AG09309 (cell line): Measurements from ENCODE around the gene AGGF1.
A peak's percentile ranks its signal among the peaks of the same experiment; 100 is the strongest.
"Not testable (repeated sequence)": the region's sequence is repeated elsewhere in the genome, so short reads cannot be mapped to it uniquely, and the experiment has no call there.

Experiments
- DNase-seq: peaks from one replicate; pipeline ENCODE4 v3.0.0-alpha.2; 2010; ENCODE audit warnings: low read depth
- H3K4me3 ChIP-seq: 2 replicates; pipeline ENCODE4 v1.5.1; 2011; ENCODE audit warnings: mild to moderate bottlenecking, low read depth, low read length, moderate library complexity; ENCODE audit not compliant: control insufficient read depth
- TF ChIP-seq, protein P1 (sequence below): IDR thresholded peaks from 2 replicates; pipeline ENCODE4 v1.5.1; 2011; ENCODE audit warnings: mild to moderate bottlenecking, low read depth, low read length, inconsistent platforms; ENCODE audit not compliant: insufficient read depth, control insufficient read depth; ENCODE audit errors: missing control alignments

Gene AGGF1

GRCh38 chr5:76990899-76991459 lies 39.2 kb upstream of the AGGF1 start:
- no peak overlapping the region for H3K4me3 ChIP-seq
- TF ChIP-seq, protein P1, sequence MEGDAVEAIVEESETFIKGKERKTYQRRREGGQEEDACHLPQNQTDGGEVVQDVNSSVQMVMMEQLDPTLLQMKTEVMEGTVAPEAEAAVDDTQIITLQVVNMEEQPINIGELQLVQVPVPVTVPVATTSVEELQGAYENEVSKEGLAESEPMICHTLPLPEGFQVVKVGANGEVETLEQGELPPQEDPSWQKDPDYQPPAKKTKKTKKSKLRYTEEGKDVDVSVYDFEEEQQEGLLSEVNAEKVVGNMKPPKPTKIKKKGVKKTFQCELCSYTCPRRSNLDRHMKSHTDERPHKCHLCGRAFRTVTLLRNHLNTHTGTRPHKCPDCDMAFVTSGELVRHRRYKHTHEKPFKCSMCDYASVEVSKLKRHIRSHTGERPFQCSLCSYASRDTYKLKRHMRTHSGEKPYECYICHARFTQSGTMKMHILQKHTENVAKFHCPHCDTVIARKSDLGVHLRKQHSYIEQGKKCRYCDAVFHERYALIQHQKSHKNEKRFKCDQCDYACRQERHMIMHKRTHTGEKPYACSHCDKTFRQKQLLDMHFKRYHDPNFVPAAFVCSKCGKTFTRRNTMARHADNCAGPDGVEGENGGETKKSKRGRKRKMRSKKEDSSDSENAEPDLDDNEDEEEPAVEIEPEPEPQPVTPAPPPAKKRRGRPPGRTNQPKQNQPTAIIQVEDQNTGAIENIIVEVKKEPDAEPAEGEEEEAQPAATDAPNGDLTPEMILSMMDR = no peak
- no peak for DNase-seq

- H3K4me3 ChIP-seq, DNase-seq: not testable (repeated sequence)
These were observed 36.8 kb upstream of the AGGF1 start for GRCh38 chr5:76993436-76993835.

GRCh38 chr5:76994337-76994736 lies 35.9 kb upstream of the AGGF1 start:
- no peak overlapping the region for H3K4me3 ChIP-seq
- TF ChIP-seq, protein P1 = no peak
- no peak for DNase-seq

DNA sequence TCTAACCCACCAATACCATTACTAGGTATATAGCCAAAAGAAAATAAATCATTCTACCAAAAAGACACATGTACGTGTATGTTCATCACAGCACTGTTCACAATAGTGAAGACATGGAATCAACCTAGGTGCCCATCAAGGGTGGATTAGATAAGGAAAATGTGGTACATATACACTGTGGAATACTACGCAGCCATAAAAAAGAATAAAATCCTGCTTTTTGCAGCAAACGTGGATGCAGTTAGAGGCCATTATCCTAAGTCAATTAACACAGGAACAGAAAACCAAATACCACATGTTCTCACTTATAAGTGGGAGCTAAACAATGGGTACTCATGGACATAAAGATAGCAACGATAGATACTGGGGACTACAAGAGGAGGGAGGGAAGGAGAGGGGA lies 32.0 kb upstream of the AGGF1 start:
- DNase-seq, H3K4me3 ChIP-seq: not testable (repeated sequence)

DNA sequence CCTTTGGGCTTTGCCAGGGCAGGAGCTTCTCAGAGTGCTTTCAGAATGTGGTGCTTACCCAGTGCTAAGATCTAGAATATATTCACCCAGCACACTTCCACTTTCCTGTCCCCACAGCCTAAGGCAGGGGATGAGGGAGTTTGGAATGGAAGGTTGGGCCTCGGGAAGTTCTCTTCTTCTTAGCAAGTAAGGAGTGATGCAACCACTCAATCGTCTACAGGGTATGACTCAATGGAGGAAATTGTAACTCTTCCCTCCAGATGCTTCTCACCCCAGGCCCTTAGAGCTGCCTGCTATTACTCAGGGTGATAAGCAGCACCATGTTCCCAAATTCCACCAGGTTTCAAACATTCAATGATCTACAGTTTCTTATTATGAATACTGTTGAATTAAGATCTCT lies 30.8 kb upstream of the AGGF1 start:
- TF ChIP-seq, protein P1 = no peak
- H3K4me3 ChIP-seq = no peak overlapping the region
- peak; percentile 24 for DNase-seq

- TF ChIP-seq, protein P1 = no peak
- no peak overlapping the region for H3K4me3 ChIP-seq
- no peak for DNase-seq
These were observed 27.0 kb upstream of the AGGF1 start for GRCh38 chr5:77003246-77003645.

DNA sequence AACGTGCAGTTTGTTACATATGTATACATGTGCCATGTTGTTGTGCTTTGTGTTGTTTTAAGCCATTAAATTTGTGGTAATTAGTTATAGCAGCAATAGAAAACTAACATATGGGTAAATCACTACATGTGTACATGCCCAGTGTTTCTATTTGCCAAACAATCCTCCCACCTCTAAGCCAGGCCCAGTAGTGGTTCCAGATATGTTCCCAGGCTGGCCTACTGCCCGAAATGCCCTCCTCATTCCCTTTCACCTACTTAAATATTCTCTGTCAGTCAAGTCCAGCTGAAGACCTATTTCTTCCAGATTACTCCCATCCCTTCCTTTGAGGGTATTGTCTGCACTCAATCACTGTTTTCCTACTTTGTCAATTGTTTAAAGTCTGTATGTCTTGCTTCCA lies 24.1 kb upstream of the AGGF1 start:
- TF ChIP-seq, protein P1 = no peak
- no peak for DNase-seq
- H3K4me3 ChIP-seq = no peak overlapping the region

DNA sequence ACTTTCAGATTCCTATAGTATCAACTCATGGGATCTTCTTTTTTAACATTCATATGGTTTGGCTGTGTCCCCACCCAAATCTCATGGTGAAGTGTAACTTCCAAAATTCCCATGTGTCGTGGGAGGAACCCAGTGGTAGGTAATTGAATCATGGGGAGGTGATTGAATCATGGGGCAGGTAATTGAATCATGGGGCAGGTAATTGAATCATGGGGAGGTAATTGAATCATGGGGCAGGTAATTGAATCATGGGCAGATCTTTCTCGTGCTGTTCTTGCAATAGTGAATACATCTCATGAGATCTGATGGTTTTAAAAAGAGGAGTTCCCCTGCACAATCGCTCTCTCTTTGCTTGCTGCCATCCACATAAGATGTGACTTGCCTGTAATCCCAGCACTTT lies 21.8 kb upstream of the AGGF1 start:
- no peak overlapping the region for H3K4me3 ChIP-seq
- no peak for DNase-seq
- TF ChIP-seq, protein P1 = no peak
